Measurements from ENCODE around the gene MYMX. TPM values are rescaled to one million over a fixed set of nuclear protein-coding genes. Genes with fewer than 3 reads are reported as not detected.
"Not testable (repeated sequence)": the region's sequence is repeated elsewhere in the genome, so short reads cannot be mapped to it uniquely, and the experiment has no call there.

MYMX gene
- total RNA-seq, 1 donor, result 0.27 TPM

DNA sequence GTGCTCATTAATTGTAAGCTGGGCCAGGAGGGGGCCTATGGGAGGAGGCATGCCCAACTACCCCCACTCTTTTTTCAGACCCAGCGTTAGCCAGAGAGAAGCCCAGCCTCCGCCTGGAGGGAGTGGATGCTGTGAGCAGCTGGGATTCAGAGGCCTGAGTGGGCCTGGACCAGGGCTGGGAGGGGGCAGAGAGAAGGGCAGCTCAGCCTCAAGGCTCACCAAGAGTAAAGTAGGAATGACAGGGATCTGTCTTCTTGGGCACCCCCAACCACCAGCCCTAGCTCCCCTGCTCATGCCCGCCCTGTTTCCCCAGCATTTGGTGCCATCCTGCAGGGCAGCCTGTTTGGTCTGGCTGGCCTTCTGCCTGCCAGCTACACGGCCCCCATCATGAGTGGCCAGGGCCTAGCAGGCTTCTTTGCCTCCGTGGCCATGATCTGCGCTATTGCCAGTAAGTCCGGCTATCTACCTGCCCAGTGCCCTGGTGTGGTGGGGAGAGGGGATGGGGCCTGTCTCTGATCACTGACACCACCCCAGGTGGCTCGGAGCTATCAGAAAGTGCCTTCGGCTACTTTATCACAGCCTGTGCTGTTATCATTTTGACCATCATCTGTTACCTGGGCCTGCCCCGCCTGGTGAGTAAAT, 13.4 kb downstream of the MYMX start:
- no peak for DNase-seq (ENCODE audit: low read depth in 2 of 3, low spot score in 2 of 3)

DNA sequence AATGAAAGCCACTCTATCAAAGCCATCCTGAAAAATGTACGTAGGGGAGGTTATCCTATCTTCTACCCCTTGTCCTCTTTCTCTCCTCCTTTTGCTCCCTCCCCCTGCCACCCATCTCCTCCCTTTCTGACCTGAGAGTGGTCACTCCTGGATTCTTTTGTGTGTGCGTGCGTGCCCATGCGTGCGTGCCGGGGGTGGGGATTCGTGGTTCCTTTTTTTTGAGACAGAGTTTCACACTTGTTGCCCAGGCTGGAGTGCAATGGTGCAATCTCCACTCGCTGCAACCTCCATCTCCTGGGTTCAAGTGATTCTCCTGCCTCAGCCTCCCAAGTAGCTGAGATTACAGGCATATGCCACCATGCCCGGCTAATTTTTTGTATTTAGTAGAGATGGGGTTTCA, 14.7 kb downstream of the MYMX start:
- not testable (repeated sequence) for DNase-seq (ENCODE audit: low read depth in 2 of 3, low spot score in 2 of 3)

DNA sequence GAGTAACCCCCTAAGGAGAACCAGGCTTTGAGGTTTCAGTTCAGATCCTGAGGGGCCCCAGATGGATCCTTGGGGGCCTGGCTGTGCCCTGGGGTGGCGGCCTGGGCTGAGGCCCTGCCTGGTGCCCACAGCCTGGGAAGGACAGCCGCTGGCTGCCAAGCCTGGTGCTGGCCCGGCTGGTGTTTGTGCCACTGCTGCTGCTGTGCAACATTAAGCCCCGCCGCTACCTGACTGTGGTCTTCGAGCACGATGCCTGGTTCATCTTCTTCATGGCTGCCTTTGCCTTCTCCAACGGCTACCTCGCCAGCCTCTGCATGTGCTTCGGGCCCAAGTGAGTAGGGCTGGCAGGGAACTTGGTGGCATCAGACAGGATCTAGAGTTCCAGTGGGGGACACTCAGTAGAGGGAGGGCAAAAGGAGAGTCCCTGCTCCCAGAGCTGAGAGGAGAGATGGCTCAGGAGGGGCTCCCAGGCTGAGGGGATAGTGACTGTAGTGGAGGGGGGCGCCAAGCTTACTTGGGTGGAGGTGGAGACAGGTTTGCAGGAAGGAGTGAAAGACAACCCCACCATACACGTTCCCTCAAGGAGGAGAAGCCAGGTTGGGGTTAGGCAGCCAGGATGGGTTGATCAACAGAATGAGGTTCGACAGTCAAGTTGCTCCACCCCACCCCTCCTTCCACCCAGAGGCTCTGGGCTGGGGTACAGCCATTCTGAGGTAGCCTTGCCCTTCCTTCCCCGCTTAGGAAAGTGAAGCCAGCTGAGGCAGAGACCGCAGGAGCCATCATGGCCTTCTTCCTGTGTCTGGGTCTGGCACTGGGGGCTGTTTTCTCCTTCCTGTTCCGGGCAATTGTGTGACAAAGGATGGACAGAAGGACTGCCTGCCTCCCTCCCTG, 16.2 kb downstream of the MYMX start:
- DNase-seq (ENCODE audit: low read depth in 2 of 3, low spot score in 2 of 3), result peak in 1 of 3 donors; percentile 46

DNA sequence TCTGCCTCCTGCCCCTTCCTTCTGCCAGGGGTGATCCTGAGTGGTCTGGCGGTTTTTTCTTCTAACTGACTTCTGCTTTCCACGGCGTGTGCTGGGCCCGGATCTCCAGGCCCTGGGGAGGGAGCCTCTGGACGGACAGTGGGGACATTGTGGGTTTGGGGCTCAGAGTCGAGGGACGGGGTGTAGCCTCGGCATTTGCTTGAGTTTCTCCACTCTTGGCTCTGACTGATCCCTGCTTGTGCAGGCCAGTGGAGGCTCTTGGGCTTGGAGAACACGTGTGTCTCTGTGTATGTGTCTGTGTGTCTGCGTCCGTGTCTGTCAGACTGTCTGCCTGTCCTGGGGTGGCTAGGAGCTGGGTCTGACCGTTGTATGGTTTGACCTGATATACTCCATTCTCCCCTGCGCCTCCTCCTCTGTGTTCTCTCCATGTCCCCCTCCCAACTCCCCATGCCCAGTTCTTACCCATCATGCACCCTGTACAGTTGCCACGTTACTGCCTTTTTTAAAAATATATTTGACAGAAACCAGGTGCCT, 16.9 kb downstream of the MYMX start:
- no peak for DNase-seq (ENCODE audit: low read depth in 2 of 3, low spot score in 2 of 3)

DNA sequence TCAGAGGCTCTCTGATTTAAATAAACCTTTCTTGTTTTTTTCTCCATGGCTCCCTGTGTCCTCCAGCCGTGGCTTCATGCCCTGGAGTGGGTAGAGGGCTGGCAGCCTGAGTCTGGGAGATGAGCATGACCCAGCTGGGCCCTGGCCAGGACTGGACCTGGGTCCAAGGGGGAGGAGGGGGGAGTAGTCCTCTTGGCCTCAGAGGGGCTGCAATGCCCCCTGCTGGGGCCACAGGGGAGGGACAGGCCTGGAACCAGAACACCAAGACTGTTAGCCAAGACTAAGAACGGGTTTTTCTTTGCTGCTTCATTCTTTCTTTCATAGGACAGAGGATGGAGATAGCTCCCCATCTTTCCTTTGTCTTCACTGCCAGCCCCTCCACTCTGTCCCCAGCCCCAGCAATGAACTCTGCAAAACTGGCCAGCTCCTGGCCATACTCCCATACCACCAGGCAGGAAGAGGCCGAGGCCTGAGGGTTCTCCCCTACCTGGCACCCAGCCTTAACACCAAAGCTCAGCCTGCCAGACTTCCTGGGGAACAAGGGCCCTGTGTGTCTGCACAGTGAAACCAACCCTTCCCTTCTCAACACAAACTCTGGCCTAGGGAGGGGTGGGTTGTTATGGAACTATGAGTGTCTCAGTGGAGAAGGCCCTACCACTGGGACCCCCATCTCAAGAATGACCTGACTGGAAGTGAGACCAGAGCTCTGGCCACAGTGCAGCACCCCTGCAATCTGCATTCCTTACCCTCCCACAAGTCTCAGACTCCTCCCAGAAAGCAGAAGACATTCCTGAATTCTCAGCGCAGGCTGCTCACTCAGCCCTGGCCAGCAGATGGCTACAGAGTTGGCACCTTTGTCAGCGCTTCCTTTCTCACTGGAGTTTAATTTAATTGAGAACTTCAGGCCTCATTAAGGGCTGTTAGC, 17.6 kb downstream of the MYMX start:
- DNase-seq (ENCODE audit: low read depth in 2 of 3, low spot score in 2 of 3), result peak in 1 of 3 donors; percentile 57

DNA sequence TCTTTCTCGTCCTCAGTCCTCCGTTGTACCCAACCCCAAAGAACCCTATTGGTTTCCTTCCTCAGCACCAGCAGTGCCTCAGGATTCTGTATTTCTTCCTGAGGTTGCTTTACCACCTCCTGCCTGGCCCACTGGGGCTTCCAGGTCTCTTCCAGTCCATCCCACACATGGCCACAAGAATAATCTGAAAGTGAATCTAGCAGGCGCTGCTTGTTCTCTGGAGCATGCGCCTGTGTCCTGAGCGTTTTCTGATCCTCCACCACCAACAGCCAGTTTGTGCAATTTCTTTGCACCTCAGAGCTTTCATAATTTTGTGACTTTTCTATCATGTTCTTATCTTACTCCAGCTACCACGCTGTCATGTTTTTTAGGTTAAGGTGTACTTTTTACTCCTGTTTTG, 18.5 kb downstream of the MYMX start:
- DNase-seq (ENCODE audit: low read depth in 2 of 3, low spot score in 2 of 3), result no peak

DNA sequence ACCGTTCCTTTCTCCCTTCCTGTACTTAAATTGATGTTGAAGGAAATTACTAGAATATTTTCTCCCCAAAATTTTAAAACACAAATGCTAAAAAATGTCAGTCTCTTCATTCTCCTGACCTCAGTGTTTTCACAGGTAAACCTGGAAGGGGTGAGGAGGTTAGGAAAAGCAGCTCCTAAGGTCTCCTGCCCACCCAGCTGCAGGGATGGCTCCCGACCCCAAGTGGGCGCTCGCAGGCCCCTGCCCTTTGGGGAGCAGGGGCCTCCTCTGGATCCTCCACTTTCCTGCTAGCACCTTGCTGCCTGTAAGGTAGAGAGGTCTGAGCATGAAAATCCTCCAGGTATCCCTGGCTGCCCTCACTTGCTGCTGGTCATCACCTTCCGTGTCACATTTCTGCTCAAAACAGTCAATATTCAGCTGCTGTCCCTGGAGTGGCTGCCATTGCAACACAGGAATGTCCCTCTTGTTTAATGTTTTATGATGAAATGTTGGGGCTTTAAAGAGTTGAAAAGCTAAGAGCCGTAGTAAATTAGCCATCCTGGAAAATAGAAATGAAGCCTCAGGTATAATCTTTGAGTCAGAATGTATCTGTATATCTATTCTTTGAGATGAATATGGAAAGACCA, 19.3 kb downstream of the MYMX start:
- DNase-seq (ENCODE audit: low read depth in 2 of 3, low spot score in 2 of 3), result no peak

DNA sequence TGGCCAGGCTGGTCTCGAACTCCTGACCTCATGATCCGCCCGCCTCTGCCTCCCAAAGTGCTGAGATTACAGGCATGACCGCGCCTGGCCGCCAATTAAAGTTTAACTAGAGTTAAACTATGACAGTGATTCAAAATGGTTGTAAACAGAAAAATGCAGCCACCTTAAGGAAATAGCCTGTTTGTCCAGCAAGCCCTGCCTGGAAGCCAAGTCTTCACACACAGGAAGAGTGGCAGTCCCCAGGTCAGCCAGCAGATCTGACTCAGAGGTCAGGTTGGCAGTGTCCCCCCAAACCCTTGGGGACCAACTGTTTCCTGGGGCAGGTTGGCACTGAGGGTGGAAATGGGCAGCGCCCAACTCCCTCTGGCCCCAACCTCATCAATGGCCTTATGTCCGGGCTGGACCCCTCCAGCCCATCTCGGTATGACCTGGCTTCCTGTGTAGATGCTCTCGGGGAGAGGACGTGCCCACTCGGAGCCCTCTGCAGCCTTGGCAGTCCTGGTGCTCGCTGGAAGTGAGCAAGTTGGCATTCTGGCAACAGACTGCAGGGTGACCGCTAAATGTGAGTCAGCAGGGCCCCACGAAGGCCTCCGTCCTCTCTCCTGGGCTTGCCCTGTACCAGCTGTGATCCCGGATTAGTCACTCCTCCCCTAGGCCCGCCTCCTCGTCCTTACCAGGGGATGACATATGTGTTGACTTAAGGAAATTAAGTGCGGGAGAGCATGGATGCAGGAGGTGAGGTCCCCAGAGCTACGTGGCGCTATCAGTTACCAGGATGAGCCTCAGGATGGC, 20.5 kb downstream of the MYMX start:
- DNase-seq (ENCODE audit: low read depth in 2 of 3, low spot score in 2 of 3), result peak in 2 of 3 donors; percentile 92 to 95

DNA sequence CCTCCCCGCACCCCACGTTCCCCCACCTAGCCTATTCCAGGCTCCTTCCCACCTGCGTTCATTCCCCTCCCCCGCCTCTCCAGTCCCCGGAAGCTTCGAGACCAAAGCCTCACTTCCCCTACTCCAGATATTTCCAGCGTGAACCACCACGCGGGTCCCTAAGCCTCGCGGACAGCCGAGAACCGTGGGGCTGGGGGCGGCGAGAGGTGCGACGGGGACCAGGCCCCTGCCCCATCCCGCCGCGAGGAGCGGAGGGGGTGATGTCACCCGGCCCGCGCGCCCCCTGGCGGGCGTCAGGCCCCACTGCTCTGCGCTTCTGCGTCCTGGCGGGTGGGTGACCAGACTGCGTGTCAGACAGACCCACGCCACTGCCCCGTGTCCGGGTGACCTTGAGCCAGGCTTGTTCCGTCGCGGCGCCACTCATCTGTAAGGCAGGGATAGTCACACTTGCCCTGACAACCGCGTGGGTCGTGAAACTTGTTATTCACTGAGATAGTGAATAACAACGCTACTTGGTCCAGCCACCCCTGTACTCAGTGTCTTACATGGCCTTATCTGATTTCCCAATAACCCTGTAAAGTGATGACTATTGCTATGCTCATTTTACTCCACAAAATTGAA, 21.2 kb downstream of the MYMX start:
- peak; percentile 65 to 84 (median 73) for DNase-seq (ENCODE audit: low read depth in 2 of 3, low spot score in 2 of 3)

DNA sequence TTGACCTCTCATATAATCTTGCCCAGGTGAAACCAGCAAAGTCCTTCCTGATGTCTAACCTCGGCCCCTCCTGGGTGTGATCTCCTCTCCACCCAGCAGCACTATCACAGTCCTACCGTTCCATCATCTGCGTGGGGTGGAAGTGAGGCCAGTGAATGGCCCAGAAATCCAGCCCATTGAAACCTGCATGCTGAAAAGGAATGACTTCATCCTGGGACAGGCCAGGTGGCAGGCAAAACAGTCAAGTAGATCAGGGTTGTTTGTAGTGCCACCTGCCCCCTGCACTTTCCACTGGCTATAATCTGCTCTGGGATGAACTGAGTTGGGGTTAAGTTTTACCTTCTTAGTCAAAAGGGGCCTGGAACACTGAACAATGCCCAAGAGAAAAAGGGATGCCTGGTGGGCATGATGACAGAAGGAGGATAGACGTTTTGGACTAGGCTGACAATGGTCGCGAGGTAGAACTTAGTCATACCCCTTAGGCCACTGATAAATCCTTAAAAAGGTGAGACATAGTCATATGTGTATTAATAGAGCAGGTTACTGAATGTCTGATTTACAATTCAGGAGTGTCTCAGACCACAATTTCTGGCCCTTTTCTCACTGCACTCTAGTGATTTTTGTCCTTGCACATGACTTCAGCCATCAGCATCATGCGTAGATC, 22.1 kb downstream of the MYMX start:
- DNase-seq (ENCODE audit: low read depth in 2 of 3, low spot score in 2 of 3), result no peak

DNA sequence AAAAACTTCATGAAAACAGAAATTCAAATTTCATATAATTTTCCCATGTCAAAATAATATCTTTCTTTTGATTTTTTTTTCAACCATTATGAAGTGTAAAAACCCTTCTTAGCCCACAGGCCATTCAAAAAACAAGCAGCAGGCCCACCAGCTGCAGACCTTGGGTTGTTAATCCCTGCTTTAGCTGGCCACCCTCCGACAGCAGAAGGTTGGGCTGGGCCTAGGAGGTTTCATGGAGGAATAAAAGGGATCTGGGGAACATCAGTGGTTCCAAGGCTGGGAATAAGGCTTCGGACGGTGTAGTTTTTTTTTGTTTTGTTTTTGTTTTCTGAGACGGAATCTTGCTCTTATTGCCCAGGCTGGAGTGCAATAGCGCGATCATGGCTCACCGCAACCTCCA, 26.6 kb downstream of the MYMX start:
- no peak for DNase-seq (ENCODE audit: low read depth in 2 of 3, low spot score in 2 of 3)

DNA sequence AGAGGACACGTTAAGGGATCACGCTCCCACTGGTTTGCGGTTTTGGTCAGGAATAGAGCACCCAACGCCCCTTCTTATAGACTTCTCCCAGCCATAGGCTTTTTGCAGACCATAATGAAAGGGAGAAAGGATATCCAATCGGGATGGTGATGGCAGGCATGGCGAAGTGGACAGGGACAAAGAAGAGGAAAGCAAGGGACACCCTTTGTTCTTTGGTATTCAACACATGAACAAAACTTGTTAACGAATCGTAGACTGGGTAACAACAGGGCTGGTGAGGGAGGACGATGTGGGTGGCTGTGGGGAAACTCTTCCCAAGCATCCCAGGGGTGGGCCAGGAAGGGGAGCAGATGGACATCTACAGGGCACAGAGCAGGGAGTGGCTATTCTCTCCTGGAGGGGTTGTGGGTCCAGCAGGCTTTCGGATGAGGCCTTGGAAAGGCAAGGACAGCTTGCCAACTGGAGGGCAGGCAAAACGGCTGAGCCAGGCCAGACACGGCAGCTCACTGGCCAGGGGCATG, 28.7 kb downstream of the MYMX start:
- no peak for DNase-seq (ENCODE audit: low read depth in 2 of 3, low spot score in 2 of 3)

DNA sequence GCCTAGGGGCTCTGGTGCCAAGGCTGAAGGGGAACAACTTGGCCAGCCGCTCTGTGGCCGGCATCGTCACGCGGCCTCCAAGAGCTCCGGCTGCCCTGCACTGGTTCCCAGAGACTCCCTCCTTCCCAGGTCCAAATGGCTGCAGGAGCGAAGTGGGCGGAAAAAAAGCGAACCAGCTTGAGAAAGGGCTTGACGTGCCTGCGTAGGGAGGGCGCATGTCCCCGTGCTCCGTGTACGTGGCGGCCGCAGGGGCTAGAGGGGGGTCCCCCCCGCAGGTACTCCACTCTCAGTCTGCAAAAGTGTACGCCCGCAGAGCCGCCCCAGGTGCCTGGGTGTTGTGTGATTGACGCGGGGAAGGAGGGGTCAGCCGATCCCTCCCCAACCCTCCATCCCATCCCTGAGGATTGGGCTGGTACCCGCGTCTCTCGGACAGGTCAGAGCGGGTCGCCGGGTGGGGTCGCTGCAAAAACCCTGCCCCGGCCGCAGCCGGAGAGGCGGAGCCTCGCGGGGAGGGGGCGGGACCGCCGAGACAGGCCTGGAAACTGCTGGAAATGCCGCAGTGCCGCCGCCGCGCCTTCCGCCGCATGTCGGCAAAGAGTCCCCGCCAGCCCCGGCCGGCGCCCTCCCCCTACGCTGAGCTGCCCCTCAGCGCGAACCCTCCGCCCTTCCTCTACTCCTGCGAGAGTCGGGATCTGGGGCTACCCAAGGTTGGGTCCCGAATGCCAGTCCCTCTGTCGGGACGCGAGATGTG, 29.4 kb downstream of the MYMX start:
- peak; percentile 68 to 83 (median 77) for DNase-seq (ENCODE audit: low read depth in 2 of 3, low spot score in 2 of 3)

DNA sequence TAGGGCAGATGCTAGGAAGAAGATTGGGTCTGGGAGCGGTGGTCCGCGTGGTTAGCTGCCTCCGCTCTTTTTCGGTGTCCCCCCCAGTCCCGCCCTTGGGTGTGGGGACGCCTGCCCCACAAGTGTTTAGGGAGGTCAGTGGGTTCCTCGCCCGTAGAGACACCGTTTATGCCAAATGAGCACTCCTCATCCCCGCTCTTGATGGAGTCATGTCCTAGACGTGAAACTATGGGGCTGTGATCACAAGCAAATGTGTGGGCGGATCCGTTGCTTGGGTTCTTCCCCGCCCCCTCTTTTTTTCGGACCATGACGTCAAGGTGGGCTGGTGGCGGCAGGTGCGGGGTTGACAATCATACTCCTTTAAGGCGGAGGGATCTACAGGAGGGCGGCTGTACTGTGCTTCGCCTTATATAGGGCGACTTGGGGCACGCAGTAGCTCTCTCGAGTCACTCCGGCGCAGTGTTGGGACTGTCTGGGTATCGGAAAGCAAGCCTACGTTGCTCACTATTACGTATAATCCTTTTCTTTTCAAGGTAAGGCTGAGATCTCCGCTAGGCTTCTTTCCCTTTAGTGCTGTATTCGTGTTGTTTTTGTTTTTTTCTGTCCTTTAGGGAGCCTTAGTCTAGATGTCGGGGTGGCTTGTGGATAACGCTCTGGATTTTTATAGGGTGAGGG, 30.1 kb downstream of the MYMX start, which contains the start of gene HSP90AB1:
TSS of gene HSP90AB1 (plus strand) at position 439 of the 675 bp plus-strand sequence. CDS start 1,529 bp downstream, outside the sequence.
- DNase-seq (ENCODE audit: low read depth in 2 of 3, low spot score in 2 of 3), result peak; percentile 90 to 98 (median 95)

DNA sequence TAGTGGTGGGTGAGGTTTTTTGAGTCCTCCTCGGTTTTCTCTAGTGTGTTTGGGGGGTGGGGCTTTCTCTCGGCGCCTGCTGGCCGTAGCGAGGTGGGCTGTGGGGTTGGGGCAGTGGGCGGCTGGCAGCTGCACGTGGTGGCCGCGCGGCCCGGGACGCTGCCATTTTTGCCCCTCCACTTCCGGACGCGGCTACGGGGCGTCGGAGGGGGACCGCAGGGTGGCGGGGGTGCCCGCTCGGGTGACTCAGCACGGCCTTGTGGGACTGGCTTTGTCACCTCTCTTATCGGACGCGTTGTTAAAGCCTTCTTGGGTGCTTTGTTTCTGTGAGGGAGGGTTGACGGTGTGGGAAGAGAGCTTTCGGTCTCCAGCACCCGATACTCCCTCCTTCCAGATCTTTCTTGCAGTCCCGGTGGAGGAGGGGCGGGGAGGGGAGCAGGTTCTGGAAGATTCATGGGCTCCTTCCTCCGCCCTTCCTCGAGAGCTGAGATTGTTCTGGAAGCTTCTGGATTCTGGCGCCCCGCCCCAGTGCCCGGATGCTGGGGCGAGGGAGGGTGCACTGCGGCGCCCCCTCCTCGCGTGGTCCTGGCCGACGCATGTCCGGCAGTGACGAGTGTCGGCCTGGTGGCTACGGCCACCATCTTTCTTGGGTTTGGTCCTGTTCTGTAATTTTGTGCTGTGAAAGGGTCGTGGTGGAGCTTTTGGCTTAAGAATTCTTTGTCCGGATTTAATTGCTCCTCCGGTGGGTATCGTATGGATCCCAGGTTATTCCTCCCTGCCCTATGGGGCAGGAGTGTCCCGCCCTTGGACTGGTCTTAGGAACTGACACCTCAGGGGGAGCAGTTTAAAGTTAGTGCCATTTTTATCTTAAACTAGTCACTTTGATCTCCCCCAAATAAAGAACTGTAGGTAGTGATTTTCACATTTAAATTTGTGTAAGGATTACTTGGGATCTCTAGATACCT, 30.9 kb downstream of the MYMX start:
- DNase-seq (ENCODE audit: low read depth in 2 of 3, low spot score in 2 of 3), result peak in 2 of 3 donors; percentile 90 to 91

DNA sequence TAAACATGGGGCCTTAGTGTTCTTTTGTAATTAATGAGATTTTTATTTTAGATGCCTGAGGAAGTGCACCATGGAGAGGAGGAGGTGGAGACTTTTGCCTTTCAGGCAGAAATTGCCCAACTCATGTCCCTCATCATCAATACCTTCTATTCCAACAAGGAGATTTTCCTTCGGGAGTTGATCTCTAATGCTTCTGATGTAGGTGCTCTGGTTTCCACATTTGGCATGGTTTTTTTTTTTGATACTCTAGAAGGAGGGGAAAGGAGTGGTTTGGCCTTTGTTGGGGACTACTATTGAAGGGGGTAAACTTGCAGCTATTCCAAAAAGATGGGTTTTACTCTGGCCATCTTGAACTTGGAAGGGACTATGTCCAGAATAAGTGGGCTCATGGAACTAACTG, 31.9 kb downstream of the MYMX start:
- no peak for DNase-seq (ENCODE audit: low read depth in 2 of 3, low spot score in 2 of 3)

All from hematopoietic multipotent progenitor cell (in vitro differentiated cells).